GM15510 (cell line): ENCODE results near the gene CSMD2.

ENCODE experiments used
- POLR2A ChIP-seq: IDR thresholded peaks from 3 replicates; pipeline ENCODE4 v1.6.1; 2011; ENCODE audit warnings: borderline replicate concordance; ENCODE audit not compliant: insufficient read length; ENCODE audit errors: extremely low read depth

Gene CSMD2

GRCh38 chr1:33660244-33660643, 504.8 kb downstream of the CSMD2 start:
- no peak for TF ChIP-seq POLR2A

GRCh38 chr1:33659641-33660040, 505.4 kb downstream of the CSMD2 start:
- TF ChIP-seq POLR2A: no peak

- TF ChIP-seq POLR2A: no peak
Observed at GRCh38 chr1:33657833-33658232, 507.2 kb downstream of the CSMD2 start.

- no peak for TF ChIP-seq POLR2A
Observed at GRCh38 chr1:33656467-33657005, 508.5 kb downstream of the CSMD2 start.

- no peak for TF ChIP-seq POLR2A
Observed at GRCh38 chr1:33655496-33655895, 509.5 kb downstream of the CSMD2 start.

- no peak for TF ChIP-seq POLR2A
Observed at GRCh38 chr1:33654267-33654834, 510.7 kb downstream of the CSMD2 start.

GRCh38 chr1:33653226-33653625, 511.8 kb downstream of the CSMD2 start:
- TF ChIP-seq POLR2A: no peak

GRCh38 chr1:33650708-33651107, 514.3 kb downstream of the CSMD2 start:
- TF ChIP-seq POLR2A: no peak

- no peak for TF ChIP-seq POLR2A
Observed at GRCh38 chr1:33649759-33650158, 515.3 kb downstream of the CSMD2 start.

- no peak for TF ChIP-seq POLR2A
Observed at GRCh38 chr1:33643216-33643615, 521.8 kb downstream of the CSMD2 start.

GRCh38 chr1:33641104-33641830, 523.8 kb downstream of the CSMD2 start:
- TF ChIP-seq POLR2A: no peak

GRCh38 chr1:33640114-33640660, 524.8 kb downstream of the CSMD2 start:
- TF ChIP-seq POLR2A: no peak

- no peak for TF ChIP-seq POLR2A
Observed at GRCh38 chr1:33637846-33638440, 527.1 kb downstream of the CSMD2 start.

GRCh38 chr1:33636209-33636608, 528.8 kb downstream of the CSMD2 start:
- no peak for TF ChIP-seq POLR2A

- TF ChIP-seq POLR2A: no peak
Observed at GRCh38 chr1:33635336-33636012, 529.6 kb downstream of the CSMD2 start.
